Esophagus muscularis mucosa (tissue), 4 donors: Measurements from ENCODE around the gene GCLC. TPM values are rescaled to one million over a fixed set of nuclear protein-coding genes. Genes with fewer than 3 reads are reported as not detected.
A peak's percentile ranks its signal among the peaks of the same experiment; 100 is the strongest.

Experiments
- DNase-seq: peaks from one replicate; pipeline ENCODE4 v3.0.0-alpha.2; 2017; ENCODE audit errors: extremely low spot score
- H3K27ac ChIP-seq, 4 donors: fragments of 200-600 bp; sonication (generic); replicated peaks in 1 of 4; 1 replicate in 3 of 4; 2 replicates in 1 of 4; pipeline ENCODE4 v1.5.1; 2016 to 2019; ENCODE audit warnings: mild to moderate bottlenecking in 1 of 4
- H3K27me3 ChIP-seq, 4 donors: fragments of 200-600 bp; sonication (generic); one replicate each; pipeline versions ENCODE4 v1.5.1 to v1.6.0; 2016 to 2019
- H3K36me3 ChIP-seq, 4 donors: fragments of 200-600 bp; sonication (generic); one replicate each; pipeline ENCODE4 v1.5.1; 2016 to 2019
- H3K4me1 ChIP-seq, 4 donors: fragments of 200-600 bp; sonication (generic); one replicate each; pipeline ENCODE4 v1.5.1; 2016 to 2019
- H3K4me3 ChIP-seq, 4 donors: fragments of 200-600 bp; sonication (generic); 1 replicate in 2 of 4; 2 replicates in 2 of 4; pipeline ENCODE4 v1.5.1; 2016 to 2019; ENCODE audit warnings: mild to moderate bottlenecking in 4 of 4, moderate library complexity in 1 of 4
- H3K9me3 ChIP-seq, 4 donors: fragments of 200-600 bp; sonication (generic); 1 replicate in 3 of 4; 2 replicates in 1 of 4; pipeline ENCODE4 v1.5.1; 2016 to 2019
- EP300 ChIP-seq: sonication (generic); formaldehyde crosslinking; IDR thresholded peaks from one replicate; pipeline ENCODE4 v1.6.1; 2017; ENCODE audit warnings: antibody characterized with exemption
- POLR2A ChIP-seq: fragments of 450-650 bp; IDR thresholded peaks from one replicate; pipeline ENCODE4 v1.6.1; 2017; ENCODE audit warnings: antibody characterized with exemption, moderate library complexity, mild to moderate bottlenecking, low read depth
- POLR2AphosphoS5 ChIP-seq, 2 donors: sonication (generic); formaldehyde crosslinking; IDR thresholded peaks; one replicate each; pipeline ENCODE4 v1.6.1; 2017; ENCODE audit warnings: antibody characterized with exemption in 2 of 2
- WGBS: methylation state at CpG from one replicate; pipeline ENCODE4 v1.1.5; 2018; 5-methylcytosine and 5-hydroxymethylcytosine counted together
- intact Hi-C: fragments of 100-400 bp; cut with DNase I; formaldehyde crosslinking; loops from one replicate; pipeline ENCODE4 v1.15.1; 2023
- total RNA-seq, 4 donors: library from RNA; depleted of rRNA; stranded (reverse); fragments of >200 nt; gene quantifications; one replicate each; pipeline versions ENCODE4 v1.1.0 to v1.2.1, GENCODE V29; 2016
- TF ChIP-seq, protein P1 (sequence below), 3 experiments: fragments of 200-600 bp in 2 of 3; fragments of 450-650 bp in 1 of 3; sonication (generic) in 2 of 3; IDR thresholded peaks; one replicate each; pipeline ENCODE4 v1.5.1; 2017 to 2019; ENCODE audit warnings: antibody characterized with exemption in 3 of 3, mild to moderate bottlenecking in 2 of 3, moderate library complexity in 1 of 3

The GCLC gene
- total RNA-seq, 4 donors from 2014 or later, result 57.7 to 70.8 (median 64.6) TPM

DNA sequence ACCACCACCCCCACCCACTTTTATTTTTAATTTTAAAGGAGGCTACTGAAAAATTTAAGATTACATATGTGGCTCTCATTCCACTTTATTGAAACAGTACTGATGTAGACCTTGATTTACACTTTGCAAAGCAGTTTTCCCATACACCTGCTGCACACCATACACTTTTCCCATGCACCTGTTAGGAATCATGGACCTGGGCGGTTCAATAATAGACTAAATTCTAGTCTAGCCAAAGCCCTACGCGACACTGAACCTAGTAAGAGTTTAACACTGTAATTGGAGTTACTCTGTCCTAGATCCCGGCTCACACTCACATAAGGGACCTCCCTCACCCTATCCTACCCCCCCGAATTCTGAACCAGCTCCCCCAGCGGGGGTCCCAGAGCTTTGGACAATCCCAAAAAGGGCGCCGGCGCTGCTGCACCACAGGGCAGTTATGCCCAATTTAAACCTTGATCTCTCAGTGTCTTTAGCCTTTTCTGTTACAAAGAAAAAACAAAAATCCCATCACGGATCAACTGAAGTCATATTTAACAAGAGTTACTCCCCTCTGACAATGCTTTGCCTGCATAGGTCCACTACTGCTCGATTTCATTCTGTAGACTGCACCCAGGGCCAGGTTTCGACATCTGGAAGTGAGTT is 2.4 kb upstream of the GCLC start:
- intact Hi-C loops, result loop anchor here (5.0 to 10.0 kb wide), 2 partner anchors 55 to 248 kb away; partner anchors contain the start of gene LRRC1
- Histone ChIP-seq H3K4me3 (peak overlapping the region; percentile 61 to 71 (median 70)), H3K27ac (peak overlapping the region; percentile 88 to 92 (median 90)), H3K36me3 (no peaks in the 10 kb centered on the region), H3K27me3 (no peaks in the 10 kb centered on the region), H3K4me1 (peaks cover 24 to 46% (median 42%) of the 10 kb centered on the region in 4 donors), H3K9me3 (no peaks in the 10 kb centered on the region)
- WGBS, result 9% methylated on average over 12 of the region's 12 CpGs
- DNase-seq, result no peak
- no peak for TF ChIP-seq POLR2A
- TF ChIP-seq, protein P1, sequence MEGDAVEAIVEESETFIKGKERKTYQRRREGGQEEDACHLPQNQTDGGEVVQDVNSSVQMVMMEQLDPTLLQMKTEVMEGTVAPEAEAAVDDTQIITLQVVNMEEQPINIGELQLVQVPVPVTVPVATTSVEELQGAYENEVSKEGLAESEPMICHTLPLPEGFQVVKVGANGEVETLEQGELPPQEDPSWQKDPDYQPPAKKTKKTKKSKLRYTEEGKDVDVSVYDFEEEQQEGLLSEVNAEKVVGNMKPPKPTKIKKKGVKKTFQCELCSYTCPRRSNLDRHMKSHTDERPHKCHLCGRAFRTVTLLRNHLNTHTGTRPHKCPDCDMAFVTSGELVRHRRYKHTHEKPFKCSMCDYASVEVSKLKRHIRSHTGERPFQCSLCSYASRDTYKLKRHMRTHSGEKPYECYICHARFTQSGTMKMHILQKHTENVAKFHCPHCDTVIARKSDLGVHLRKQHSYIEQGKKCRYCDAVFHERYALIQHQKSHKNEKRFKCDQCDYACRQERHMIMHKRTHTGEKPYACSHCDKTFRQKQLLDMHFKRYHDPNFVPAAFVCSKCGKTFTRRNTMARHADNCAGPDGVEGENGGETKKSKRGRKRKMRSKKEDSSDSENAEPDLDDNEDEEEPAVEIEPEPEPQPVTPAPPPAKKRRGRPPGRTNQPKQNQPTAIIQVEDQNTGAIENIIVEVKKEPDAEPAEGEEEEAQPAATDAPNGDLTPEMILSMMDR (IDR thresholded peaks at IDR 0.05), result no peak
- no peak for TF ChIP-seq POLR2AphosphoS5 (IDR thresholded peaks at IDR 0.05)
- TF ChIP-seq EP300, result no peak

GRCh38 chr6:53546281-53546680 is 1.4 kb upstream of the GCLC start:
- peak overlapping the region in 2 of 4 donors; percentile 17 to 95 for H3K27ac ChIP-seq
- H3K36me3 ChIP-seq, result no peaks in the 10 kb centered on the region
- H3K4me3 ChIP-seq, result no peak overlapping the region
- TF ChIP-seq EP300, result no peak
- TF ChIP-seq, protein P1 (IDR thresholded peaks at IDR 0.05), result no peak
- TF ChIP-seq POLR2AphosphoS5 (IDR thresholded peaks at IDR 0.05), result no peak
- TF ChIP-seq POLR2A, result no peak
- intact Hi-C loops, result loop anchor here (5.0 to 10.0 kb wide), 2 partner anchors 54 to 249 kb away; partner anchors contain the start of gene LRRC1
- 68% methylated on average over 2 of the region's 2 CpGs for WGBS
- H3K4me1 ChIP-seq, result peaks cover 25 to 56% (median 52%) of the 10 kb centered on the region in 4 donors
- H3K9me3 ChIP-seq, result no peaks in the 10 kb centered on the region
- DNase-seq, result no peak
- H3K27me3 ChIP-seq, result no peaks in the 10 kb centered on the region

DNA sequence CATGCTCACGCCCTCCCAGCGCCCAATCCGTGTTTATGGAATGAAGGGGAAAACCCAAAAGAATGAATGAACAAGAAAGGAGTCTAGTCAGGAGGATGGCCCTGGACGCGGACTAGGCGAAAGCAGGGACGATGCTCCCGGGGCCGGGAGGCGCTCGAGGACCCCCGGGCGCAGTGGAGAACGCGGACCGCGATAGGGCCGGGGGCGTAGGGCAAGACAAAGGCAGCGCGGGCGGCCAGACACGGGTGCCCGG is 758 bp downstream of the GCLC start:
- DNase-seq, result no peak
- intact Hi-C loops, result loop anchor here (2.0 to 10.0 kb wide), 3 partner anchors 42 to 251 kb away; partner anchors contain the start of gene LRRC1
- no peaks in the 10 kb centered on the region for H3K27me3 ChIP-seq
- H3K9me3 ChIP-seq, result no peaks in the 10 kb centered on the region
- peak overlapping the region; percentile 77 to 98 (median 86) for H3K4me3 ChIP-seq
- no peak for TF ChIP-seq EP300
- no peak for TF ChIP-seq POLR2A
- TF ChIP-seq POLR2AphosphoS5 (IDR thresholded peaks at IDR 0.05), result no peak
- TF ChIP-seq, protein P1 (IDR thresholded peaks at IDR 0.05), result no peak
- H3K4me1 ChIP-seq, result peaks cover 25 to 78% (median 74%) of the 10 kb centered on the region in 4 donors
- H3K36me3 ChIP-seq, result no peaks in the 10 kb centered on the region
- 1% methylated on average over 20 of the region's 24 CpGs for WGBS
- peak overlapping the region; percentile 95 to 99 (median 98) for H3K27ac ChIP-seq

- no peak for TF ChIP-seq EP300
- TF ChIP-seq, protein P1 (IDR thresholded peaks at IDR 0.05), result no peak
- TF ChIP-seq POLR2A, result no peak
- no peak for TF ChIP-seq POLR2AphosphoS5 (IDR thresholded peaks at IDR 0.05)
- DNase-seq, result no peak
- Histone ChIP-seq H3K4me3 (peak overlapping the region; percentile 77 to 98 (median 86)), H3K27me3 (no peaks in the 10 kb centered on the region), H3K9me3 (no peaks in the 10 kb centered on the region), H3K27ac (peak overlapping the region; percentile 95 to 99 (median 98)), H3K4me1 (peaks cover 25 to 81% (median 78%) of the 10 kb centered on the region in 4 donors), H3K36me3 (no peaks in the 10 kb centered on the region)
- intact Hi-C loops, result loop anchor here (2.0 to 10.0 kb wide), 3 partner anchors 41 to 251 kb away; partner anchors contain the start of gene LRRC1
- 4% methylated on average over 7 of the region's 7 CpGs for WGBS
Observed at GRCh38 chr6:53543359-53544216, 1.3 kb downstream of the GCLC start.
